IPS DF 4.7 (cell line): Measurements from ENCODE around the gene BICD2.

Experiments used
- DNase-seq: peaks from one replicate; pipeline ENCODE4 v3.0.0-alpha.2; 2013; ENCODE audit warnings: low spot score; ENCODE audit errors: extremely low read depth

The BICD2 gene

GRCh38 chr9:92669890-92670708 lies 94.5 kb downstream of the BICD2 start, which contains the start of gene IPPK:
IPPK (minus strand) TSS chr9:92670131; CDS start chr9:92669988, 143 bp downstream.
- DNase-seq, result peak; percentile 87

GRCh38 chr9:92669527-92669889 lies 95.1 kb downstream of the BICD2 start:
- no peak for DNase-seq

GRCh38 chr9:92668746-92669526 lies 95.7 kb downstream of the BICD2 start:
- no peak for DNase-seq

- no peak for DNase-seq
These were observed 97.6 kb downstream of the BICD2 start for GRCh38 chr9:92666912-92667532.

GRCh38 chr9:92666236-92666635 lies 98.4 kb downstream of the BICD2 start:
- no peak for DNase-seq

GRCh38 chr9:92665836-92666235 lies 98.8 kb downstream of the BICD2 start:
- no peak for DNase-seq

- DNase-seq, result no peak
These were observed 100.1 kb downstream of the BICD2 start for GRCh38 chr9:92664394-92665152.

GRCh38 chr9:92663951-92664350 lies 100.7 kb downstream of the BICD2 start:
- DNase-seq, result no peak

GRCh38 chr9:92663126-92663525 lies 101.5 kb downstream of the BICD2 start:
- no peak for DNase-seq

- no peak for DNase-seq
These were observed 102.9 kb downstream of the BICD2 start for GRCh38 chr9:92661743-92662142.
